ENCODE results near the gene SP110. TPM values are rescaled to one million over a fixed set of nuclear protein-coding genes. Genes with fewer than 3 reads are reported as not detected.
"Not testable (repeated sequence)": the region's sequence is repeated elsewhere in the genome, so short reads cannot be mapped to it uniquely, and the experiment has no call there.

The SP110 gene
- total RNA-seq (ENCODE audit: unreplicated experiment): 1.3 TPM
- long read RNA-seq: 0 reads

GRCh38 chr2:230219419-230220331 is at the start of gene SP110:
Gene SP110 (minus strand): TSS chr2:230219984. CDS start chr2:230216927, 3,057 bp downstream.
- Mint-ChIP-seq H3K9me3 (ENCODE audit: unreplicated experiment) (peaks cover 1% of the 10 kb centered on the region), H3K4me1 (ENCODE audit: low read depth, unreplicated experiment) (peaks cover 3% of the 10 kb centered on the region), H3K27ac (ENCODE audit: unreplicated experiment) (no peak within 1 kb of the TSS), H3K4me3 (ENCODE audit: unreplicated experiment) (no peak within 1 kb of the TSS), H3K36me3 (ENCODE audit: unreplicated experiment) (no peaks in the 10 kb centered on the region), H3K27me3 (ENCODE audit: unreplicated experiment) (no peaks in the 10 kb centered on the region)
- no peak for TF ChIP-seq CTCF (IDR thresholded peaks at IDR 0.05; ENCODE audit: partially characterized antibody, unreplicated experiment)
- no peak for DNase-seq

GRCh38 chr2:230268606-230269243 is 48.9 kb upstream of the SP110 start:
- DNase-seq: no peak
- Mint-ChIP-seq H3K27me3 (ENCODE audit: unreplicated experiment) (no peaks in the 10 kb centered on the region), H3K27ac (ENCODE audit: unreplicated experiment) (no peak overlapping the region), H3K36me3 (ENCODE audit: unreplicated experiment) (no peaks in the 10 kb centered on the region), H3K4me1 (ENCODE audit: low read depth, unreplicated experiment) (no peaks in the 10 kb centered on the region), H3K9me3 (ENCODE audit: unreplicated experiment) (no peaks in the 10 kb centered on the region), H3K4me3 (ENCODE audit: unreplicated experiment) (no peak overlapping the region)
- no peak for TF ChIP-seq CTCF (IDR thresholded peaks at IDR 0.05; ENCODE audit: partially characterized antibody, unreplicated experiment)

GRCh38 chr2:230267556-230267955 is 47.8 kb upstream of the SP110 start:
- H3K27me3 Mint-ChIP-seq (ENCODE audit: unreplicated experiment): no peaks in the 10 kb centered on the region
- no peak for TF ChIP-seq CTCF (IDR thresholded peaks at IDR 0.05; ENCODE audit: partially characterized antibody, unreplicated experiment)
- no peak for DNase-seq
- H3K36me3 Mint-ChIP-seq (ENCODE audit: unreplicated experiment): no peaks in the 10 kb centered on the region
- no peaks in the 10 kb centered on the region for H3K9me3 Mint-ChIP-seq (ENCODE audit: unreplicated experiment)
- no peak overlapping the region for H3K27ac Mint-ChIP-seq (ENCODE audit: unreplicated experiment)
- H3K4me1 Mint-ChIP-seq (ENCODE audit: low read depth, unreplicated experiment): no peaks in the 10 kb centered on the region
- H3K4me3 Mint-ChIP-seq (ENCODE audit: unreplicated experiment): no peak overlapping the region

GRCh38 chr2:230267059-230267458 is 47.3 kb upstream of the SP110 start:
- Mint-ChIP-seq H3K4me3 (ENCODE audit: unreplicated experiment) (no peak overlapping the region), H3K9me3 (ENCODE audit: unreplicated experiment) (no peaks in the 10 kb centered on the region), H3K36me3 (ENCODE audit: unreplicated experiment) (no peaks in the 10 kb centered on the region), H3K4me1 (ENCODE audit: low read depth, unreplicated experiment) (no peaks in the 10 kb centered on the region), H3K27me3 (ENCODE audit: unreplicated experiment) (no peaks in the 10 kb centered on the region), H3K27ac (ENCODE audit: unreplicated experiment) (no peak overlapping the region)
- DNase-seq: no peak
- TF ChIP-seq CTCF (IDR thresholded peaks at IDR 0.05; ENCODE audit: partially characterized antibody, unreplicated experiment): no peak

GRCh38 chr2:230266638-230267037 is 46.9 kb upstream of the SP110 start:
- no peaks in the 10 kb centered on the region for H3K4me1 Mint-ChIP-seq (ENCODE audit: low read depth, unreplicated experiment)
- no peak overlapping the region for H3K27ac Mint-ChIP-seq (ENCODE audit: unreplicated experiment)
- H3K4me3 Mint-ChIP-seq (ENCODE audit: unreplicated experiment): no peak overlapping the region
- no peak for TF ChIP-seq CTCF (IDR thresholded peaks at IDR 0.05; ENCODE audit: partially characterized antibody, unreplicated experiment)
- no peaks in the 10 kb centered on the region for H3K9me3 Mint-ChIP-seq (ENCODE audit: unreplicated experiment)
- DNase-seq: no peak
- no peaks in the 10 kb centered on the region for H3K36me3 Mint-ChIP-seq (ENCODE audit: unreplicated experiment)
- no peaks in the 10 kb centered on the region for H3K27me3 Mint-ChIP-seq (ENCODE audit: unreplicated experiment)

- H3K36me3 Mint-ChIP-seq (ENCODE audit: unreplicated experiment); H3K9me3 Mint-ChIP-seq (ENCODE audit: unreplicated experiment); H3K4me1 Mint-ChIP-seq (ENCODE audit: low read depth, unreplicated experiment); DNase-seq; H3K27ac Mint-ChIP-seq (ENCODE audit: unreplicated experiment); H3K27me3 Mint-ChIP-seq (ENCODE audit: unreplicated experiment); H3K4me3 Mint-ChIP-seq (ENCODE audit: unreplicated experiment): not testable (repeated sequence)
Measured at GRCh38 chr2:230264945-230265344, 45.2 kb upstream of the SP110 start.
